Esophagus squamous epithelium (tissue), 4 donors: ENCODE results near the gene CENATAC.

Source experiments
- POLR2A ChIP-seq, 4 donors: fragments of 450-650 bp; IDR thresholded peaks; one replicate each; pipeline ENCODE4 v1.6.1; 2017; ENCODE audit warnings: antibody characterized with exemption in 4 of 4, mild to moderate bottlenecking in 4 of 4, moderate library complexity in 3 of 4
- TF ChIP-seq, protein P1 (sequence below), 6 experiments: fragments of 450-650 bp in 4 of 6; fragments of 200-600 bp in 2 of 6; sonication (generic) in 2 of 6; IDR thresholded peaks; one replicate each; pipeline ENCODE4 v1.5.1; 2016 to 2019; ENCODE audit warnings: antibody characterized with exemption in 6 of 6, mild to moderate bottlenecking in 4 of 6, moderate library complexity in 4 of 6

DNA sequence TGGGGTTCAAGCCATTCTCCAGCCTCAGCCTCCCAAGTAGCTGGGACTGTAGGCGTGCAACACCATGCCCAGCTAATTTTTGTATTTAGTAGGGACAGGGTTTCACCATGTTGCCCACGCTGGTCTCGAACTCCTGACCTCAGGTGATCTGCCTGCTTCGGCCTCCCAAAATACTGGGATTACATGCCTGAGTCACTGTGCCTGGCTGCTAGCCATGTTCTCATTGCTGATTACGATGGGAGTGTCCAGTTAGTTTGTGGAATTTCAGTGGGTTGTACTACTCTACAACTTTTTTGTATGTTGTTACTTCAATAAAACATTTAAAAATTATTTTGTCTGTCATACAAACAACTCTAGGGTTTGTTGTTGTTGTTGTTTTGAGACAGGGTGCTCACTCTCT, 64.8 kb downstream of the CENATAC start:
- TF ChIP-seq, protein P1, sequence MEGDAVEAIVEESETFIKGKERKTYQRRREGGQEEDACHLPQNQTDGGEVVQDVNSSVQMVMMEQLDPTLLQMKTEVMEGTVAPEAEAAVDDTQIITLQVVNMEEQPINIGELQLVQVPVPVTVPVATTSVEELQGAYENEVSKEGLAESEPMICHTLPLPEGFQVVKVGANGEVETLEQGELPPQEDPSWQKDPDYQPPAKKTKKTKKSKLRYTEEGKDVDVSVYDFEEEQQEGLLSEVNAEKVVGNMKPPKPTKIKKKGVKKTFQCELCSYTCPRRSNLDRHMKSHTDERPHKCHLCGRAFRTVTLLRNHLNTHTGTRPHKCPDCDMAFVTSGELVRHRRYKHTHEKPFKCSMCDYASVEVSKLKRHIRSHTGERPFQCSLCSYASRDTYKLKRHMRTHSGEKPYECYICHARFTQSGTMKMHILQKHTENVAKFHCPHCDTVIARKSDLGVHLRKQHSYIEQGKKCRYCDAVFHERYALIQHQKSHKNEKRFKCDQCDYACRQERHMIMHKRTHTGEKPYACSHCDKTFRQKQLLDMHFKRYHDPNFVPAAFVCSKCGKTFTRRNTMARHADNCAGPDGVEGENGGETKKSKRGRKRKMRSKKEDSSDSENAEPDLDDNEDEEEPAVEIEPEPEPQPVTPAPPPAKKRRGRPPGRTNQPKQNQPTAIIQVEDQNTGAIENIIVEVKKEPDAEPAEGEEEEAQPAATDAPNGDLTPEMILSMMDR (IDR thresholded peaks at IDR 0.05) = no peak
- TF ChIP-seq POLR2A (IDR thresholded peaks at IDR 0.05) = no peak
